H1 (cell line): Measurements from ENCODE around the gene BTBD18. TPM values are rescaled to one million over a fixed set of nuclear protein-coding genes. Genes with fewer than 3 reads are reported as not detected.

Experiments used
- BACH1 ChIP-seq: IDR thresholded peaks from 2 replicates; pipeline ENCODE4 v1.6.1; 2012; ENCODE audit warnings: low read length, improper control_type of control experiment
- BCL11A ChIP-seq, 2 experiments: IDR thresholded peaks; one replicate each; pipeline ENCODE4 v1.6.1; 2011; ENCODE audit warnings: low read depth in 2 of 2, low read length in 2 of 2, mild to moderate bottlenecking in 2 of 2
- CEBPB ChIP-seq: IDR thresholded peaks from 2 replicates; pipeline ENCODE4 v1.6.1; 2012; ENCODE audit warnings: low read depth, low read length
- CTBP2 ChIP-seq: IDR thresholded peaks from 2 replicates; pipeline ENCODE4 v1.7.0; 2011; ENCODE audit warnings: borderline replicate concordance, mild to moderate bottlenecking, moderate library complexity, mixed read lengths, low read length; ENCODE audit not compliant: insufficient read depth, insufficient read length
- E2F6 ChIP-seq: IDR thresholded peaks from 2 replicates; pipeline ENCODE4 v1.6.1; 2012; ENCODE audit warnings: inconsistent platforms
- EP300 ChIP-seq, 2 experiments: IDR thresholded peaks; 1 replicate in 1 of 2; 2 replicates in 1 of 2; pipeline ENCODE4 v1.6.1; 2011 to 2012; ENCODE audit warnings: low read depth in 2 of 2, low read length in 2 of 2, mild to moderate bottlenecking in 2 of 2, borderline replicate concordance in 1 of 2, inconsistent platforms in 1 of 2, moderate library complexity in 1 of 2
- HDAC2 ChIP-seq, 2 experiments: fragments of 300-600 bp in 1 of 2; sonication (generic) in 1 of 2; IDR thresholded peaks; 2 replicates each; pipeline ENCODE4 v1.6.1; 2011 to 2012; ENCODE audit warnings: low read depth in 2 of 2, low read length in 2 of 2, mild to moderate bottlenecking in 2 of 2, moderate library complexity in 2 of 2, borderline replicate concordance in 1 of 2, inconsistent platforms in 1 of 2
- HDAC6 ChIP-seq: IDR thresholded peaks from one replicate; pipeline ENCODE4 v1.7.1; 2012; ENCODE audit warnings: low read depth, mild to moderate bottlenecking, inconsistent platforms, low read length, moderate library complexity
- JUN ChIP-seq: IDR thresholded peaks from 2 replicates; pipeline ENCODE4 v1.6.1; 2011; ENCODE audit warnings: low read depth, mild to moderate bottlenecking, improper control_type of control experiment, low read length
- JUND ChIP-seq: IDR thresholded peaks from 2 replicates; pipeline ENCODE4 v1.6.1; 2011; ENCODE audit warnings: mild to moderate bottlenecking, improper control_type of control experiment, low read length
- KDM1A ChIP-seq: fragments of 200-600, 300-600 bp; sonication (generic); IDR thresholded peaks from 2 replicates; pipeline ENCODE4 v1.7.1; 2016; ENCODE audit warnings: mild to moderate bottlenecking, low read length, borderline replicate concordance
- KDM5A ChIP-seq: fragments of 200-600 bp; IDR thresholded peaks from 2 replicates; pipeline ENCODE4 v1.7.1; 2012; ENCODE audit warnings: mild to moderate bottlenecking, low read length, inconsistent platforms, mixed read lengths
- NANOG ChIP-seq: IDR thresholded peaks from 2 replicates; pipeline ENCODE4 v1.6.1; 2011; ENCODE audit warnings: low read length, low read depth, mild to moderate bottlenecking, inconsistent platforms; ENCODE audit not compliant: insufficient read depth, poor library complexity, severe bottlenecking
- POLR2A ChIP-seq, 2 experiments: IDR thresholded peaks; 1 replicate in 1 of 2; 2 replicates in 1 of 2; pipeline ENCODE4 v1.6.1; 2011; ENCODE audit warnings: low read depth in 2 of 2, low read length in 2 of 2, mild to moderate bottlenecking in 2 of 2; ENCODE audit errors: control extremely low read depth in 1 of 2
- POLR2AphosphoS5 ChIP-seq: IDR thresholded peaks from 2 replicates; pipeline ENCODE4 v1.6.1; 2011; ENCODE audit warnings: low read depth, low read length
- POU5F1 ChIP-seq: IDR thresholded peaks from 2 replicates; pipeline ENCODE4 v1.6.1; 2011; ENCODE audit warnings: low read depth, mild to moderate bottlenecking, low read length, moderate library complexity
- RXRA ChIP-seq: IDR thresholded peaks from 2 replicates; pipeline ENCODE4 v1.6.1; 2011; ENCODE audit warnings: low read depth, mild to moderate bottlenecking, low read length, moderate library complexity; ENCODE audit not compliant: insufficient read depth
- SIN3A ChIP-seq, 2 experiments: IDR thresholded peaks in 1 of 2; conservative IDR thresholded peaks in 1 of 2; 2 replicates each; pipeline ENCODE4 v1.6.1; 2011 to 2012; ENCODE audit warnings: low read length in 2 of 2, improper control_type of control experiment in 1 of 2, low read depth in 1 of 2, mild to moderate bottlenecking in 1 of 2
- SP1 ChIP-seq: IDR thresholded peaks from 2 replicates; pipeline ENCODE4 v1.6.1; 2011; ENCODE audit warnings: low read depth, low read length
- TAF1 ChIP-seq: IDR thresholded peaks from 2 replicates; pipeline ENCODE4 v1.6.1; 2011; ENCODE audit warnings: mild to moderate bottlenecking, low read depth, low read length
- TCF12 ChIP-seq: IDR thresholded peaks from 2 replicates; pipeline ENCODE4 v1.6.1; 2011; ENCODE audit warnings: low read depth, mild to moderate bottlenecking, low read length
- USF2 ChIP-seq: IDR thresholded peaks from 2 replicates; pipeline ENCODE4 v1.6.1; 2011; ENCODE audit warnings: low read length, improper control_type of control experiment
- polyA plus RNA-seq, 7 experiments: library from polyadenylated mRNA; depleted of rRNA in 3 of 7; stranded (reverse) in 5 of 7; unstranded in 2 of 7; fragments of >200 nt in 5 of 7; fragments of 200-250 nt in 2 of 7; gene quantifications; 1 replicate in 5 of 7; 2 replicates in 1 of 7; 4 replicates in 1 of 7; pipeline versions ENCODE4 v1.2.1 to v1.2.3, GENCODE V29; 2011 to 2013; ENCODE audit warnings: missing spikeins in 2 of 7, mixed read lengths in 2 of 7
- total RNA-seq: library from RNA; stranded (reverse); fragmentation: NEBNext Ultra II Directional; extraction: Animal tissue kit (Norgen Biotek cat#: 25700); gene quantifications from 2 replicates; pipeline ENCODE4 v1.2.1, GENCODE V29; 2021

The BTBD18 gene
- total and polyA plus RNA-seq, 2 of the 8 experiments (the other 6 are each of a cell fraction or from before 2014, with no cell fraction given) = 0.03 TPM; not detected in 1

- no peak for TF ChIP-seq SIN3A (conservative IDR thresholded peaks at IDR 0.05 in 1 of 2, IDR thresholded peaks at IDR 0.05 in 1 of 2; ENCODE audit: low read depth in 1 of 2, low read length in 2 of 2)
- TF ChIP-seq NANOG = no peak
- TF ChIP-seq POLR2AphosphoS5 = peak; percentile 86; the same call in 1 of the 2 replicates
- TF ChIP-seq CTBP2 = no peak
- TF ChIP-seq KDM1A = no peak
- TF ChIP-seq JUND = no peak
- TF ChIP-seq BACH1 = no peak
- TF ChIP-seq HDAC6 = no peak
- no peak for TF ChIP-seq JUN
- peak; percentile 78 for TF ChIP-seq TAF1
- no peak for TF ChIP-seq EP300 (IDR thresholded peaks at IDR 0.05; ENCODE audit: borderline replicate concordance in 1 of 2, low read depth in 2 of 2, low read length in 2 of 2)
- peak; percentile 93 for TF ChIP-seq KDM5A
- peak; percentile 80 to 87 for TF ChIP-seq POLR2A (IDR thresholded peaks at IDR 0.05; ENCODE audit: control extremely low read depth in 1 of 2, low read depth in 2 of 2, low read length in 2 of 2)
- no peak for TF ChIP-seq RXRA
- no peak for TF ChIP-seq CEBPB
- TF ChIP-seq POU5F1 = no peak
- TF ChIP-seq HDAC2 (IDR thresholded peaks at IDR 0.05; ENCODE audit: borderline replicate concordance in 1 of 2, low read depth in 2 of 2, low read length in 2 of 2) = no peak; a peak in 1 of 4 replicates
- no peak for TF ChIP-seq TCF12
- no peak; the same call in 1 of the 2 replicates for TF ChIP-seq E2F6
- TF ChIP-seq USF2 = no peak
- TF ChIP-seq SP1 = peak; percentile 94
- TF ChIP-seq BCL11A (IDR thresholded peaks at IDR 0.05; ENCODE audit: low read depth in 2 of 2, low read length in 2 of 2) = no peak
These were observed 39.1 kb downstream of the BTBD18 start, which contains the start of gene TMX2 (continued) for GRCh38 chr11:57712256-57713150.
